Mononuclear cell (primary cell): ENCODE measurements around the gene ZNF385C. TPM values are rescaled to one million over a fixed set of nuclear protein-coding genes. Genes with fewer than 3 reads are reported as not detected.
A peak's percentile ranks its signal among the peaks of the same experiment; 100 is the strongest.

Experiments
- H3K27me3 ChIP-seq: 2 replicates; pipeline ENCODE4 v1.6.0; 2011; ENCODE audit warnings: low read length, control low read depth; ENCODE audit not compliant: insufficient read depth
- H3K4me1 ChIP-seq: 2 replicates; pipeline ENCODE4 v1.5.1; 2011; ENCODE audit warnings: mild to moderate bottlenecking, low read length, control low read depth; ENCODE audit not compliant: insufficient read depth
- H3K4me3 ChIP-seq: 2 replicates; pipeline ENCODE4 v1.5.1; 2011; ENCODE audit warnings: mild to moderate bottlenecking, low read length, moderate library complexity
- H3K9me3 ChIP-seq: 2 replicates; pipeline ENCODE4 v1.5.1; 2011; ENCODE audit warnings: low read depth, mild to moderate bottlenecking, control low read depth, low read length
- total RNA-seq: library from RNA; depleted of rRNA; stranded (reverse); fragments of >200 nt; gene quantifications from one replicate; pipeline ENCODE4 v1.2.3, GENCODE V29; 2012

Gene ZNF385C
- total RNA-seq, 1 donor: 0.10 TPM

- Histone ChIP-seq H3K4me1 (peaks cover 32% of the 10 kb centered on the region), H3K27me3 (no peaks in the 10 kb centered on the region)
Observed at GRCh38 chr17:42117397-42118125, 19.3 kb upstream of the ZNF385C start.

GRCh38 chr17:42116705-42117396 is 18.6 kb upstream of the ZNF385C start:
- peaks cover 36% of the 10 kb centered on the region for H3K4me1 ChIP-seq
- H3K4me3 ChIP-seq: no peak overlapping the region
- H3K27me3 ChIP-seq: no peaks in the 10 kb centered on the region
- no peaks in the 10 kb centered on the region for H3K9me3 ChIP-seq

More at GRCh38 chr17:42117397-42118125, 19.3 kb upstream of the ZNF385C start:
- Histone ChIP-seq H3K9me3 (no peaks in the 10 kb centered on the region), H3K4me3 (no peak overlapping the region)

GRCh38 chr17:42114118-42114517 is 15.8 kb upstream of the ZNF385C start:
- Histone ChIP-seq H3K9me3 (no peaks in the 10 kb centered on the region), H3K4me1 (peaks cover 30% of the 10 kb centered on the region), H3K27me3 (no peaks in the 10 kb centered on the region), H3K4me3 (no peak overlapping the region)

- Histone ChIP-seq H3K4me1 (peaks cover 30% of the 10 kb centered on the region), H3K27me3 (no peaks in the 10 kb centered on the region), H3K9me3 (no peaks in the 10 kb centered on the region), H3K4me3 (no peak overlapping the region)
Observed at GRCh38 chr17:42113293-42114069, 15.2 kb upstream of the ZNF385C start.

- H3K27me3 ChIP-seq: no peaks in the 10 kb centered on the region
- no peaks in the 10 kb centered on the region for H3K9me3 ChIP-seq
- peaks cover 34% of the 10 kb centered on the region for H3K4me1 ChIP-seq
- H3K4me3 ChIP-seq: peak within 1 kb of the TSS; percentile 39
Observed at GRCh38 chr17:42112552-42113176, 14.4 kb upstream of the ZNF385C start, which contains the start of gene DHX58. Gene DHX58 (minus strand): TSS chr17:42112714. CDS start chr17:42111892, 822 bp downstream.

- Histone ChIP-seq H3K27me3 (no peaks in the 10 kb centered on the region), H3K9me3 (no peaks in the 10 kb centered on the region), H3K4me3 (peak overlapping the region; percentile 39), H3K4me1 (peaks cover 39% of the 10 kb centered on the region)
Observed at GRCh38 chr17:42111871-42112551, 13.7 kb upstream of the ZNF385C start.

DNA sequence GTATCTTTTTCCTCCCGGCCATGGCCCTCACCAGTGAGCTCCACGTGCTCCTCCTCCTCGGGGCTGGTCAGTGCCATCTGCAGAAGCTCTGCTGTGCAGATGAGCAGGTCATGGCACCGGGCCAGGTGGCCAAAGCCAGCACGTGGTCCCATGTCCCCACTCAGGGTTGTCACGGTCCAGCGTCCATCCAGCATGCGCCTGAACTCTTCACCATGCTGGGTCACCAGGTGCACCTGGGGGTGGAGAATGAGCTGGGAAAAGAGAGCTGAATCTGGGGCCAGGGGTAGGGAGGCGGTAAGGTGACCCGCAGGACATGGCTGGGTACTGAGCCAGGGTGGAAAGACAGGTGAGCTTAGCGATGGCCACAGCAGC is 13.0 kb upstream of the ZNF385C start:
- no peaks in the 10 kb centered on the region for H3K27me3 ChIP-seq
- no peak overlapping the region for H3K4me3 ChIP-seq
- peaks cover 37% of the 10 kb centered on the region for H3K4me1 ChIP-seq
- H3K9me3 ChIP-seq: no peaks in the 10 kb centered on the region

GRCh38 chr17:42110301-42111264 is 12.3 kb upstream of the ZNF385C start:
- Histone ChIP-seq H3K4me1 (peaks cover 34% of the 10 kb centered on the region), H3K4me3 (no peak overlapping the region), H3K27me3 (no peaks in the 10 kb centered on the region), H3K9me3 (no peaks in the 10 kb centered on the region)

- Histone ChIP-seq H3K27me3 (no peaks in the 10 kb centered on the region), H3K4me3 (no peak overlapping the region), H3K9me3 (no peaks in the 10 kb centered on the region), H3K4me1 (peaks cover 34% of the 10 kb centered on the region)
Observed at GRCh38 chr17:42109086-42109485, 10.8 kb upstream of the ZNF385C start.

- Histone ChIP-seq H3K27me3 (no peaks in the 10 kb centered on the region), H3K4me3 (peak overlapping the region; percentile 27), H3K4me1 (peaks cover 28% of the 10 kb centered on the region), H3K9me3 (no peaks in the 10 kb centered on the region)
Observed at GRCh38 chr17:42107597-42108576, 9.6 kb upstream of the ZNF385C start.

- Histone ChIP-seq H3K4me1 (peaks cover 24% of the 10 kb centered on the region), H3K9me3 (no peaks in the 10 kb centered on the region), H3K4me3 (no peak overlapping the region), H3K27me3 (no peaks in the 10 kb centered on the region)
Observed at GRCh38 chr17:42107124-42107523, 8.9 kb upstream of the ZNF385C start.

DNA sequence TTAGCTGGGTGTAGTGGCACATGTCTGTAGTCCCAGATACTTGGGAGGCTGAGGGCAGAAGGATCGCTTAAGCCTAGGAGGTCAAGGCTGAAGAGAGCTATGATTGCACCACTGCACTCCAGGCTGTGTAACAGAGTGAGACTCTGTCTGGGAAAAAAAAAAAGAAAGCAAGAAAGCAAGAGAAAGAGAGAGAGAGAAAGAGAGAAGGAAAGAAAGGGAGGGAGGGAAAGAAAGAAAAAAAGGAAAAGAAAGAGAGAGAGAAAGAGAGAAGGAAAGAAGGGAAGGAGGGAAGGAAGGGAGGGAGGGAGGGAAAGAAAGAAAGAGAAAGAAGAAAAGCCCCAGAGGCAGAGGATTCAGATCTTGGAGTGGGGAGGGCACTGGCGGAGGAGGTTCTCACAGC is 7.7 kb upstream of the ZNF385C start:
- no peaks in the 10 kb centered on the region for H3K27me3 ChIP-seq
- peaks cover 13% of the 10 kb centered on the region for H3K4me1 ChIP-seq
- no peaks in the 10 kb centered on the region for H3K9me3 ChIP-seq
- H3K4me3 ChIP-seq: no peak overlapping the region

DNA sequence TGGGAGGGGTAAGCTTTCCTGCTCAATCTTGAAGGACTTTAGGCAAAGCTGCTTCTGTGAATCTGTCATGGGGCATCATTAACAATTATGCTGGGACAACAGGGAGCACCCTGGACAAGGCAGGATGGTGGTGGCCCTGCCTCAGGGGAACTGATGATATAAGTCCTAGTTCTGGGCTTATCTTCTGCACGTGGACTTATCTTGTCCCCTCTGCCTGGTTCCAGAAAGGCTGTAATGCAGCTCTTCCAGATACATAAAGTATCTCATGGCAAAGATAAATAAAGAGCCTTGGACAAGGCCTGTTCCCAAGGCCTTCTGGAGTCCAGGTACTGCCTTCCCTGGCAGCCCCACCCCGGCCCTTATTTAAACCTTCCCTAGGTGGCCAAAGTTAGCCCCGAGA is 6.0 kb upstream of the ZNF385C start:
- no peaks in the 10 kb centered on the region for H3K9me3 ChIP-seq
- H3K4me3 ChIP-seq: no peak overlapping the region
- H3K4me1 ChIP-seq: peaks cover 11% of the 10 kb centered on the region
- H3K27me3 ChIP-seq: no peaks in the 10 kb centered on the region
